GOT3 (cell line): ENCODE data around the gene ST8SIA4.

ENCODE experiments used
- DNase-seq: peaks from one replicate; lab custom pipeline; 2025; ENCODE audit warnings: mixed read lengths; lab: John Stamatoyannopoulos, UW

Gene ST8SIA4

GRCh38 chr5:100779669-100780375, 123.3 kb downstream of the ST8SIA4 start:
- no peak for DNase-seq

GRCh38 chr5:100777680-100778300, 125.3 kb downstream of the ST8SIA4 start:
- DNase-seq = no peak

- DNase-seq = no peak
Measured at GRCh38 chr5:100775533-100775855, 127.6 kb downstream of the ST8SIA4 start.

- no peak for DNase-seq
Measured at GRCh38 chr5:100772548-100772947, 130.5 kb downstream of the ST8SIA4 start.

- no peak for DNase-seq
Measured at GRCh38 chr5:100772006-100772405, 131.1 kb downstream of the ST8SIA4 start.

- DNase-seq = no peak
Measured at GRCh38 chr5:100771181-100771580, 131.9 kb downstream of the ST8SIA4 start.

GRCh38 chr5:100768221-100768620, 134.9 kb downstream of the ST8SIA4 start:
- DNase-seq = no peak

GRCh38 chr5:100762995-100763394, 140.1 kb downstream of the ST8SIA4 start:
- no peak for DNase-seq

- DNase-seq = no peak
Measured at GRCh38 chr5:100762108-100762507, 141.0 kb downstream of the ST8SIA4 start.

GRCh38 chr5:100761192-100761591, 141.9 kb downstream of the ST8SIA4 start:
- DNase-seq = no peak

GRCh38 chr5:100760688-100761087, 142.4 kb downstream of the ST8SIA4 start:
- no peak for DNase-seq

GRCh38 chr5:100758780-100759179, 144.3 kb downstream of the ST8SIA4 start:
- no peak for DNase-seq

GRCh38 chr5:100758306-100758705, 144.8 kb downstream of the ST8SIA4 start:
- no peak for DNase-seq

GRCh38 chr5:100757618-100758017, 145.5 kb downstream of the ST8SIA4 start:
- no peak for DNase-seq
